HEK293T (cell line): ENCODE data around the gene BCL2A1.

Source experiments
- FOXK2 ChIP-seq: fragments of 450-650 bp; IDR thresholded peaks from 2 replicates; pipeline ENCODE4 v1.6.1; 2016; ENCODE audit warnings: mild to moderate bottlenecking
- L3MBTL2 ChIP-seq: fragments of 450-650 bp; conservative IDR thresholded peaks from 2 replicates; pipeline ENCODE4 v1.6.1; 2016; ENCODE audit warnings: mild to moderate bottlenecking
- TF ChIP-seq, protein P1 (sequence below): fragments of 450-650 bp; IDR thresholded peaks from 2 replicates; pipeline ENCODE4 v1.6.1; 2016

DNA sequence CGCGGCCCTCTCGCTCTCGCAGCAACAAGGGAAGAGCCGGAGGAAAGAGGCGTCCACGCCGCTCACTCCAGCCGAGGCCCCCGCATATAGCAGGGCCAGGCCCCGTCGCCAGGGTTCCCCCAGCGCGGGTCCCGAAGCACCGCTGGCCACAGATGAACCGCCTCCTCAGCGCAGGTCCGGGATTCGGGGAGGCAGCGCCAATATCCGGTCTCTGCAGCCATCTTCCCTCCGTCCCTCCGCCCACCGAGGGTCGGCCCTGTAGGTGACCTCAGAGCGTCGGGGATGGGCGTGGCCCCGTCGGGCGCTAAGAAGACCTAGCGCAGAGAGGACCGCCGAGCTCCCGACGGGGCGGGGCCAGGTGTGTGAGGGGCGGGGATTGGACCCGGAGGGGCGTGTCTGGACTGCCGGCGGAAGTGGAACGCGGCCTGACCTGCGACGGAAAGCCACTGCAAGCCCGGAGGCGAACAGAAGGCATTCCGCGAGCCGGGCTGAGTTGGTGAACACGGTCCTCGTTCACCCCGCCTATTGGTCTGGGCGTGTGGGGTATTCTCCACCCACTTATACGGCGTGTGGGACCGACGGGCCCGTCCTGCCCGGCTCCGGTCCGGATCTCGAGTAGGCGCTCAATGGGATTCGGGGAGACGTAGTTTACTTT, 47.4 kb downstream of the BCL2A1 start:
- TF ChIP-seq FOXK2 (no peak), L3MBTL2 (peak; percentile 73)
- TF ChIP-seq, protein P1, sequence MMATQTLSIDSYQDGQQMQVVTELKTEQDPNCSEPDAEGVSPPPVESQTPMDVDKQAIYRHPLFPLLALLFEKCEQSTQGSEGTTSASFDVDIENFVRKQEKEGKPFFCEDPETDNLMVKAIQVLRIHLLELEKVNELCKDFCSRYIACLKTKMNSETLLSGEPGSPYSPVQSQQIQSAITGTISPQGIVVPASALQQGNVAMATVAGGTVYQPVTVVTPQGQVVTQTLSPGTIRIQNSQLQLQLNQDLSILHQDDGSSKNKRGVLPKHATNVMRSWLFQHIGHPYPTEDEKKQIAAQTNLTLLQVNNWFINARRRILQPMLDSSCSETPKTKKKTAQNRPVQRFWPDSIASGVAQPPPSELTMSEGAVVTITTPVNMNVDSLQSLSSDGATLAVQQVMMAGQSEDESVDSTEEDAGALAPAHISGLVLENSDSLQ: no peak; the same call in 1 of the 2 replicates
